Caco-2 (cell line): ENCODE results near the gene CRAMP1. TPM values are rescaled to one million over a fixed set of nuclear protein-coding genes. Genes with fewer than 3 reads are reported as not detected.

ENCODE experiments used
- BruUV-seq: library from RNA; stranded (reverse); fragments of 400-500 nt; replicated peaks from 2 replicates; lab custom pipeline; 2021; lab: Mats Ljungman, UMichigan
- CTCF ChIA-PET: fragments of 300-600 bp; sonication (Branson Sonifier 250); formaldehyde crosslinking; loops from one replicate; lab custom pipeline; 2022; ENCODE audit warnings: antibody characterized with exemption; lab: Charles Lee
- POLR2A ChIA-PET: fragments of 300-600 bp; sonication (Branson Sonifier 250); formaldehyde crosslinking; loops from one replicate; lab custom pipeline; 2022; ENCODE audit warnings: antibody characterized with exemption; lab: Charles Lee
- DNase-seq, 2 experiments: peaks; one replicate each; pipeline versions ENCODE4 v3.0.0 to v3.0.0-alpha.2; 2020 to 2022
- H3K27me3 ChIP-seq: replicated peaks from 2 replicates; pipeline ENCODE4 v1.6.0; 2011; ENCODE audit warnings: low read length; ENCODE audit not compliant: control insufficient read depth, insufficient read depth
- H3K36me3 ChIP-seq: 2 replicates; pipeline ENCODE4 v1.5.1; 2011; ENCODE audit warnings: low read length; ENCODE audit not compliant: control insufficient read depth, insufficient read depth
- H3K4me1 ChIP-seq: fragments of 250-450 bp; sonication (Bioruptor Pico); 2 replicates; pipeline ENCODE4 v1.5.1; 2020; ENCODE audit warnings: mild to moderate bottlenecking
- H3K4me3 ChIP-seq: 2 replicates; pipeline ENCODE4 v1.5.1; 2011; ENCODE audit warnings: low read depth, mild to moderate bottlenecking, control low read depth, low read length
- H3K9me3 ChIP-seq: fragments of 250-450 bp; sonication (Bioruptor Pico); 2 replicates; pipeline ENCODE4 v1.5.1; 2020; ENCODE audit warnings: mild to moderate bottlenecking, moderate library complexity
- H3K27ac Mint-ChIP-seq: one replicate; pipeline ENCODE4 v1.8.0; 2022; ENCODE audit warnings: mixed read lengths; ENCODE audit not compliant: unreplicated experiment
- H3K27me3 Mint-ChIP-seq: one replicate; pipeline ENCODE4 v1.8.0; 2022; ENCODE audit warnings: mixed read lengths; ENCODE audit not compliant: insufficient read depth, unreplicated experiment
- H3K36me3 Mint-ChIP-seq: one replicate; pipeline ENCODE4 v1.8.0; 2022; ENCODE audit warnings: mild to moderate bottlenecking, mixed read lengths; ENCODE audit not compliant: insufficient read depth, unreplicated experiment
- H3K4me1 Mint-ChIP-seq: one replicate; pipeline ENCODE4 v1.8.0; 2022; ENCODE audit warnings: low read depth, mixed read lengths; ENCODE audit not compliant: unreplicated experiment
- H3K4me3 Mint-ChIP-seq: one replicate; pipeline ENCODE4 v1.8.0; 2022; ENCODE audit warnings: mild to moderate bottlenecking, moderate library complexity, mixed read lengths; ENCODE audit not compliant: unreplicated experiment
- H3K9me3 Mint-ChIP-seq: one replicate; pipeline ENCODE4 v1.8.0; 2022; ENCODE audit warnings: mixed read lengths; ENCODE audit not compliant: unreplicated experiment
- CTCF ChIP-seq, 2 experiments: fragments of 200-600 bp in 1 of 2; IDR thresholded peaks; 1 replicate in 1 of 2; 2 replicates in 1 of 2; pipeline versions ENCODE4 v1.5.1 to v1.8.0; 2011 to 2022; ENCODE audit warnings: antibody characterized with exemption in 1 of 2, control low read depth in 1 of 2, inconsistent platforms in 1 of 2, low read depth in 1 of 2, low read length in 1 of 2, mild to moderate bottlenecking in 1 of 2, moderate library complexity in 1 of 2; ENCODE audit not compliant: insufficient read depth in 1 of 2, severe bottlenecking in 1 of 2, unreplicated experiment in 1 of 2
- intact Hi-C: fragments of 100-400 bp; cut with micrococcal nuclease; formaldehyde crosslinking; loops from one replicate; pipeline ENCODE4 v1.10.0; 2022; ENCODE audit not compliant: unreplicated experiment
- total RNA-seq: library from RNA; stranded (reverse); gene quantifications from 2 replicates; pipeline ENCODE4 v1.2.3, GENCODE V29; 2022

Gene CRAMP1
- total RNA-seq, 1 experiment from 2014 or later: 24.7 TPM

- no peaks in the 10 kb centered on the region for H3K27me3 Mint-ChIP-seq
- DNase-seq: no peak
- intact Hi-C loops: no loop called here
- BruUV-seq: no TSS peak
- no peaks in the 10 kb centered on the region for H3K9me3 Mint-ChIP-seq
- POLR2A ChIA-PET: interaction anchor here (0.6 kb wide), 1 partner anchor 15 kb away, joined by 3 read pairs; no protein-coding TSS in a partner anchor
- peaks cover 49% of the 10 kb centered on the region for H3K36me3 Mint-ChIP-seq
- CTCF ChIA-PET: no interaction called here
- no peak for TF ChIP-seq CTCF (IDR thresholded peaks at IDR 0.05; ENCODE audit: insufficient read depth in 1 of 2, low read depth in 1 of 2, low read length in 1 of 2, severe bottlenecking in 1 of 2, unreplicated experiment in 1 of 2)
- Histone ChIP-seq H3K4me1 (no peaks in the 10 kb centered on the region), H3K4me3 (no peak overlapping the region), H3K9me3 (no peaks in the 10 kb centered on the region), H3K27me3 (no peaks in the 10 kb centered on the region), H3K36me3 (peaks cover under 1% of the 10 kb centered on the region)
- no peak overlapping the region for H3K4me3 Mint-ChIP-seq
- H3K27ac Mint-ChIP-seq: no peak overlapping the region
- no peaks in the 10 kb centered on the region for H3K4me1 Mint-ChIP-seq
These were observed 46.9 kb downstream of the CRAMP1 start for GRCh38 chr16:1659031-1659430.

- no peaks in the 10 kb centered on the region for H3K9me3 Mint-ChIP-seq
- no peak for DNase-seq
- ChIA-PET CTCF (interaction anchor here (0.6 kb wide), 1 partner anchor 81 kb away, joined by 6 read pairs; no protein-coding TSS in a partner anchor), POLR2A (no interaction called here)
- intact Hi-C loops: no loop called here
- Histone ChIP-seq H3K9me3 (no peaks in the 10 kb centered on the region), H3K4me1 (no peaks in the 10 kb centered on the region), H3K4me3 (no peak overlapping the region), H3K36me3 (peaks cover 1% of the 10 kb centered on the region), H3K27me3 (no peaks in the 10 kb centered on the region)
- H3K36me3 Mint-ChIP-seq: peaks cover 51% of the 10 kb centered on the region
- H3K27me3 Mint-ChIP-seq: no peaks in the 10 kb centered on the region
- H3K4me3 Mint-ChIP-seq: no peak overlapping the region
- no TSS peak for BruUV-seq
- H3K27ac Mint-ChIP-seq: no peak overlapping the region
- TF ChIP-seq CTCF (IDR thresholded peaks at IDR 0.05; ENCODE audit: insufficient read depth in 1 of 2, low read depth in 1 of 2, low read length in 1 of 2, severe bottlenecking in 1 of 2, unreplicated experiment in 1 of 2): no peak
- H3K4me1 Mint-ChIP-seq: no peaks in the 10 kb centered on the region
These were observed 49.7 kb downstream of the CRAMP1 start for GRCh38 chr16:1661826-1662225.

GRCh38 chr16:1662543-1662942, 50.4 kb downstream of the CRAMP1 start:
- BruUV-seq: no TSS peak

More at GRCh38 chr16:1662543-1662942, 50.4 kb downstream of the CRAMP1 start:
- Mint-ChIP-seq H3K27ac (no peak overlapping the region), H3K36me3 (peaks cover 56% of the 10 kb centered on the region), H3K27me3 (no peaks in the 10 kb centered on the region), H3K4me1 (no peaks in the 10 kb centered on the region), H3K4me3 (no peak overlapping the region), H3K9me3 (no peaks in the 10 kb centered on the region)
- no peak overlapping the region for H3K4me3 ChIP-seq
- ChIA-PET POLR2A (no interaction called here), CTCF (no interaction called here)
- no peak for DNase-seq
- H3K27me3 ChIP-seq: no peaks in the 10 kb centered on the region
- no peaks in the 10 kb centered on the region for H3K9me3 ChIP-seq
- no peaks in the 10 kb centered on the region for H3K4me1 ChIP-seq
- intact Hi-C loops: no loop called here
- H3K36me3 ChIP-seq: peaks cover 1% of the 10 kb centered on the region
- TF ChIP-seq CTCF (IDR thresholded peaks at IDR 0.05; ENCODE audit: insufficient read depth in 1 of 2, low read depth in 1 of 2, low read length in 1 of 2, severe bottlenecking in 1 of 2, unreplicated experiment in 1 of 2): no peak
